MM.1S (cell line): ENCODE data around the gene LGALS14.
A peak's percentile ranks its signal among the peaks of the same experiment; 100 is the strongest.
"Not testable (repeated sequence)": the region's sequence is repeated elsewhere in the genome, so short reads cannot be mapped to it uniquely, and the experiment has no call there.

ENCODE experiments used
- EZH2 ChIP-seq: fragments of 300-600 bp; sonication (generic); optimal IDR thresholded peaks from 2 replicates; pipeline ENCODE3; 2017; ENCODE audit warnings: low read depth, mild to moderate bottlenecking, antibody characterized with exemption, low read length, mixed read lengths
- EZH2phosphoT487 ChIP-seq: fragments of 300-600 bp; sonication (generic); IDR thresholded peaks from 2 replicates; pipeline ENCODE4 v1.6.1; 2018; ENCODE audit warnings: antibody characterized with exemption, low read length
- TF ChIP-seq, protein P1 (sequence below): fragments of 300-600 bp; sonication (generic); IDR thresholded peaks from 2 replicates; pipeline ENCODE4 v1.5.1; 2016; ENCODE audit warnings: antibody characterized with exemption, low read length, mixed read lengths

GRCh38 chr19:39673862-39674261, 30.4 kb upstream of the LGALS14 start:
- not testable (repeated sequence) for TF ChIP-seq EZH2phosphoT487, EZH2
- TF ChIP-seq, protein P1, sequence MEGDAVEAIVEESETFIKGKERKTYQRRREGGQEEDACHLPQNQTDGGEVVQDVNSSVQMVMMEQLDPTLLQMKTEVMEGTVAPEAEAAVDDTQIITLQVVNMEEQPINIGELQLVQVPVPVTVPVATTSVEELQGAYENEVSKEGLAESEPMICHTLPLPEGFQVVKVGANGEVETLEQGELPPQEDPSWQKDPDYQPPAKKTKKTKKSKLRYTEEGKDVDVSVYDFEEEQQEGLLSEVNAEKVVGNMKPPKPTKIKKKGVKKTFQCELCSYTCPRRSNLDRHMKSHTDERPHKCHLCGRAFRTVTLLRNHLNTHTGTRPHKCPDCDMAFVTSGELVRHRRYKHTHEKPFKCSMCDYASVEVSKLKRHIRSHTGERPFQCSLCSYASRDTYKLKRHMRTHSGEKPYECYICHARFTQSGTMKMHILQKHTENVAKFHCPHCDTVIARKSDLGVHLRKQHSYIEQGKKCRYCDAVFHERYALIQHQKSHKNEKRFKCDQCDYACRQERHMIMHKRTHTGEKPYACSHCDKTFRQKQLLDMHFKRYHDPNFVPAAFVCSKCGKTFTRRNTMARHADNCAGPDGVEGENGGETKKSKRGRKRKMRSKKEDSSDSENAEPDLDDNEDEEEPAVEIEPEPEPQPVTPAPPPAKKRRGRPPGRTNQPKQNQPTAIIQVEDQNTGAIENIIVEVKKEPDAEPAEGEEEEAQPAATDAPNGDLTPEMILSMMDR: peak; percentile 55
